H1 (cell line): ENCODE data around the gene CABP2. TPM values are rescaled to one million over a fixed set of nuclear protein-coding genes. Genes with fewer than 3 reads are reported as not detected.

Experiments
- CTCF ChIA-PET: fragments of 300-600 bp; sonication (Branson Sonifier 250); formaldehyde crosslinking; loops from one replicate; lab custom pipeline; 2021; ENCODE audit not compliant: partially characterized antibody; lab: Charles Lee
- POLR2A ChIA-PET: fragments of 300-600 bp; sonication (Branson Sonifier 250); formaldehyde crosslinking; loops from one replicate; lab custom pipeline; 2021; ENCODE audit warnings: inconsistent platforms; ENCODE audit not compliant: partially characterized antibody; lab: Charles Lee
- DNase-seq, 2 experiments: peaks; one replicate each; pipeline versions ENCODE4 v3.0.0 to v3.0.0-alpha.2; 2010 to 2022; ENCODE audit warnings: low spot score in 2 of 2, low read depth in 1 of 2, mixed read lengths in 1 of 2
- FAIRE-seq: peaks from 2 replicates; lab custom pipeline; 2011; peaks lifted over from hg19 to GRCh38; lab: Jason Lieb, UNC
- H2AFZ ChIP-seq: 2 replicates; pipeline ENCODE4 v1.8.1; 2012; ENCODE audit warnings: low read length, inconsistent platforms
- H2AK5ac ChIP-seq: 2 replicates; pipeline ENCODE4 v1.6.1; 2013; ENCODE audit warnings: low read depth, low read length
- H2BK120ac ChIP-seq: replicated peaks from 2 replicates; pipeline ENCODE3; 2013; ENCODE audit warnings: low read depth, low read length, inconsistent platforms
- H2BK12ac ChIP-seq: 2 replicates; pipeline ENCODE4 v1.6.1; 2013; ENCODE audit warnings: low read depth, low read length
- H2BK15ac ChIP-seq: 2 replicates; pipeline ENCODE4 v1.6.1; 2013; ENCODE audit warnings: low read length
- H2BK20ac ChIP-seq: 2 replicates; pipeline ENCODE4 v1.6.1; 2013; ENCODE audit warnings: low read length
- H2BK5ac ChIP-seq: 2 replicates; pipeline ENCODE4 v1.6.1; 2013; ENCODE audit warnings: low read depth, low read length
- H3K14ac ChIP-seq: 2 replicates; pipeline ENCODE4 v1.6.1; 2013; ENCODE audit warnings: inconsistent platforms; ENCODE audit not compliant: insufficient read length
- H3K18ac ChIP-seq: 2 replicates; pipeline ENCODE4 v1.6.1; 2013; ENCODE audit warnings: low read length; ENCODE audit errors: extremely low read depth
- H3K23ac ChIP-seq: 2 replicates; pipeline ENCODE4 v1.6.1; 2013; ENCODE audit warnings: inconsistent platforms; ENCODE audit not compliant: insufficient read length
- H3K23me2 ChIP-seq: 2 replicates; pipeline ENCODE4 v1.6.1; 2013; ENCODE audit warnings: low read depth, low read length
- H3K27ac ChIP-seq: 2 replicates; pipeline ENCODE4 v1.6.1; 2011; ENCODE audit warnings: low read depth, low read length, inconsistent platforms
- H3K27me3 ChIP-seq, 4 experiments: replicated peaks in 1 of 4; 1 replicate in 1 of 4; 2 replicates in 3 of 4; pipeline versions ENCODE4 v1.6.1 to v1.8.1; 2011 to 2013; ENCODE audit warnings: low read length in 3 of 4, mild to moderate bottlenecking in 3 of 4, inconsistent platforms in 2 of 4, mixed read lengths in 2 of 4, moderate library complexity in 1 of 4; ENCODE audit not compliant: control insufficient read depth in 3 of 4, insufficient read depth in 3 of 4; ENCODE audit errors: extremely low read depth in 1 of 4
- H3K36me3 ChIP-seq, 4 experiments: 2 replicates each; pipeline versions ENCODE4 v1.6.1 to v1.8.1; 2011 to 2013; ENCODE audit warnings: mild to moderate bottlenecking in 4 of 4, low read length in 3 of 4, moderate library complexity in 2 of 4, control low read depth in 1 of 4, inconsistent platforms in 1 of 4; ENCODE audit not compliant: insufficient read depth in 4 of 4, control insufficient read depth in 2 of 4
- H3K4ac ChIP-seq: replicated peaks from 2 replicates; pipeline ENCODE3; 2013; ENCODE audit warnings: low read length, low read depth, mixed read lengths, inconsistent platforms; ENCODE audit not compliant: insufficient read length
- H3K4me1 ChIP-seq, 4 experiments: replicated peaks in 1 of 4; 1 replicate in 1 of 4; 2 replicates in 3 of 4; pipeline versions ENCODE4 v1.6.1 to v1.8.1; 2011 to 2013; ENCODE audit warnings: low read length in 3 of 4, inconsistent platforms in 2 of 4, mixed read lengths in 1 of 4; ENCODE audit not compliant: insufficient read depth in 4 of 4, control insufficient read depth in 3 of 4
- H3K4me2 ChIP-seq, 2 experiments: 2 replicates each; pipeline versions ENCODE4 v1.6.1 to v1.8.1; 2011 to 2013; ENCODE audit warnings: low read depth in 2 of 2, low read length in 2 of 2, control low read depth in 1 of 2, inconsistent platforms in 1 of 2, mild to moderate bottlenecking in 1 of 2; ENCODE audit not compliant: insufficient read depth in 1 of 2
- H3K4me3 ChIP-seq, 4 experiments: fragments of 200-600, 300-600 bp in 1 of 4; sonication (generic), shearing (Covaris generic), sonication (Bioruptor Twin) in 1 of 4; 2 replicates each; pipeline versions ENCODE4 v1.5.1 to v1.8.1; 2011 to 2016; ENCODE audit warnings: low read length in 4 of 4, low read depth in 3 of 4, control low read depth in 2 of 4, inconsistent platforms in 2 of 4, mild to moderate bottlenecking in 2 of 4, mixed read lengths in 1 of 4, moderate library complexity in 1 of 4; ENCODE audit not compliant: insufficient read depth in 2 of 4; ENCODE audit errors: extremely low read depth in 1 of 4
- H3K56ac ChIP-seq: replicated peaks from 2 replicates; pipeline ENCODE3; 2013; ENCODE audit warnings: low read depth, mild to moderate bottlenecking, mixed read lengths, low read length, inconsistent platforms; ENCODE audit not compliant: insufficient read length
- H3K79me1 ChIP-seq: 2 replicates; pipeline ENCODE4 v1.6.1; 2013; ENCODE audit warnings: low read depth, low read length, control low read depth
- H3K79me2 ChIP-seq, 2 experiments: 2 replicates each; pipeline versions ENCODE4 v1.6.1 to v1.8.1; 2012 to 2013; ENCODE audit warnings: low read length in 2 of 2, mild to moderate bottlenecking in 2 of 2, inconsistent platforms in 1 of 2; ENCODE audit not compliant: insufficient read depth in 2 of 2, control insufficient read depth in 1 of 2
- H3K9ac ChIP-seq, 4 experiments: replicated peaks in 1 of 4; 1 replicate in 1 of 4; 2 replicates in 3 of 4; pipeline versions ENCODE4 v1.6.1 to v1.8.1; 2011 to 2013; ENCODE audit warnings: low read depth in 3 of 4, low read length in 3 of 4, control low read depth in 2 of 4, mild to moderate bottlenecking in 2 of 4, moderate library complexity in 2 of 4, inconsistent platforms in 1 of 4; ENCODE audit errors: extremely low read depth in 1 of 4
- H3K9me3 ChIP-seq, 2 experiments: 2 replicates each; pipeline versions ENCODE4 v1.6.1 to v1.8.1; 2012 to 2013; ENCODE audit warnings: mild to moderate bottlenecking in 2 of 2, moderate library complexity in 2 of 2, control low read depth in 1 of 2, inconsistent platforms in 1 of 2, low read depth in 1 of 2, low read length in 1 of 2, mixed read lengths in 1 of 2; ENCODE audit not compliant: insufficient read depth in 2 of 2
- H4K20me1 ChIP-seq, 2 experiments: replicated peaks in 1 of 2; 2 replicates each; pipeline versions ENCODE3 to v1.8.1; 2011 to 2013; ENCODE audit warnings: inconsistent platforms in 2 of 2, low read length in 2 of 2, mild to moderate bottlenecking in 1 of 2; ENCODE audit not compliant: insufficient read depth in 2 of 2, control insufficient read depth in 1 of 2
- H4K5ac ChIP-seq: 2 replicates; pipeline ENCODE4 v1.6.1; 2013; ENCODE audit warnings: low read length, low read depth, mixed read lengths, inconsistent platforms; ENCODE audit not compliant: insufficient read length
- H4K8ac ChIP-seq: 2 replicates; pipeline ENCODE4 v1.8.0; 2013; ENCODE audit warnings: mild to moderate bottlenecking, moderate library complexity, low read length, inconsistent platforms; ENCODE audit not compliant: insufficient read depth; ENCODE audit errors: extremely low read depth
- H4K91ac ChIP-seq: replicated peaks from 2 replicates; pipeline ENCODE3; 2013; ENCODE audit warnings: low read length, mixed read lengths, inconsistent platforms; ENCODE audit not compliant: insufficient read length
- ASH2L ChIP-seq: fragments of 200-600, 300-600 bp; sonication (generic); IDR thresholded peaks from one replicate; pipeline ENCODE4 v1.7.1; 2017; ENCODE audit warnings: low read length
- CEBPB ChIP-seq: IDR thresholded peaks from 2 replicates; pipeline ENCODE4 v1.6.1; 2012; ENCODE audit warnings: low read depth, low read length
- EGR1 ChIP-seq: IDR thresholded peaks from 2 replicates; pipeline ENCODE4 v1.6.1; 2011; ENCODE audit warnings: low read depth, low read length, borderline replicate concordance
- KDM4A ChIP-seq: IDR thresholded peaks from one replicate; pipeline ENCODE4 v1.7.1; 2012; ENCODE audit warnings: low read depth, mild to moderate bottlenecking, moderate library complexity, low read length, inconsistent platforms; ENCODE audit not compliant: severe bottlenecking
- POLR2A ChIP-seq, 2 experiments: IDR thresholded peaks; 1 replicate in 1 of 2; 2 replicates in 1 of 2; pipeline ENCODE4 v1.6.1; 2011; ENCODE audit warnings: low read depth in 2 of 2, low read length in 2 of 2, mild to moderate bottlenecking in 2 of 2; ENCODE audit errors: control extremely low read depth in 1 of 2
- SAP30 ChIP-seq: fragments of 300-600 bp; sonication (generic); IDR thresholded peaks from 2 replicates; pipeline ENCODE4 v1.7.1; 2012; ENCODE audit warnings: low read length, moderate library complexity, mild to moderate bottlenecking, inconsistent platforms; ENCODE audit not compliant: insufficient read depth, insufficient replicate concordance
- SIX5 ChIP-seq: IDR thresholded peaks from 2 replicates; pipeline ENCODE4 v1.6.1; 2011; ENCODE audit warnings: mild to moderate bottlenecking, low read depth, low read length
- whole genome bisulfite sequencing, 2 experiments: shearing (Covaris generic) in 1 of 2; methylation state at CpG; one replicate each; pipeline versions ENCODE4 v1.1.6 to v1.1.7; 2013 to 2015; ENCODE audit warnings: low lambda C conversion rate in 2 of 2, mixed read lengths in 2 of 2, inconsistent platforms in 1 of 2, low coverage in 1 of 2, missing lambda C conversion rate in 1 of 2; ENCODE audit not compliant: insufficient replicate concordance in 2 of 2, insufficient coverage in 1 of 2, insufficient read length in 1 of 2; ENCODE audit errors: extremely low coverage in 1 of 2, missing lambda C conversion rate in 1 of 2; 5-methylcytosine and 5-hydroxymethylcytosine counted together
- polyA plus RNA-seq, 7 experiments: library from polyadenylated mRNA; depleted of rRNA in 3 of 7; stranded (reverse) in 5 of 7; unstranded in 2 of 7; fragments of >200 nt in 5 of 7; fragments of 200-250 nt in 2 of 7; gene quantifications; 1 replicate in 5 of 7; 2 replicates in 1 of 7; 4 replicates in 1 of 7; pipeline versions ENCODE4 v1.2.1 to v1.2.3, GENCODE V29; 2011 to 2013; ENCODE audit warnings: missing spikeins in 2 of 7, mixed read lengths in 2 of 7
- total RNA-seq: library from RNA; stranded (reverse); fragmentation: NEBNext Ultra II Directional; extraction: Animal tissue kit (Norgen Biotek cat#: 25700); gene quantifications from 2 replicates; pipeline ENCODE4 v1.2.1, GENCODE V29; 2021

The CABP2 gene
- total and polyA plus RNA-seq, 2 of the 8 experiments (the other 6 are each of a cell fraction or from before 2014, with no cell fraction given): not detected

DNA sequence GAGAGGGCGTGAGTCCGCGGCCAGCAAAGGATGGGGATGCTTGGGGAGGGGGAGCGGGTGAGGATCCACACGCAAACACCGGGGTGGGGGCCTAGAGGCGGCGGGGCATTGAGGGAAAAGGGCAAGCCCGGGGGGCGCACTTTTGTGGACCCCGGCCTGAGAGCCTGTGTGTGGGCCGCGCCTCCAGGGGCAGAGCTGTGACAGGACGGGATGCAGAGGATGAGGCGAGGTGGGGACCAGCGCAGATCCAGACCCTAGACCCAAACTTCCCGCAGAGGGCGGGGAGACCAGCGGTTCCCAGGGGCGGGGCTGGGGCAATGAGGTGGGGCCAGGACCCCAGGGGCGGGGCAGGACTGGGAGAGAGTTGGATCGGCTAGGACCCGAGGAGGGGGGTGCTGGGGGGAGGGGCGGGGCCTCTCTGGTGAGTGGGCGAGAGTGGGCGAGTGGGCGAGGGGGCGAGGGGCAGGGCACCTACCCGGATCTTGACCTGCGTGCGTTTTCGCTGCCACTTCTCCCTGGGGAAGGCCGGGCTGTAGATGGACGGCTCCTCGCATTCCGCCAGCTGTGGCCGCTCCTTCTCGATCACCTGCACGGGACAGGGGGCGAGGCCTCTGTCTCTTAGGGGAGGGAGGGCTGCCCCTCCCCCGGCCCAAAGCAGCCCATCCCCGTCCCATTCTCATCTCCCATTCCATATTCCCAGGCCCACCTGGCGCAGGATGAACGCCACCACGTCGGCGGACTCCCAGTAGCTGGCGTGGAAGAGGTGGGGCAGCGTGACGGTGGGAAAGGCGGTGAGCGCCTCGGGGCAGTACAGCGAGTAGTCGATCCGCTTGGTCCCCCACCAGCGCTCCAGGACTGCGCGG lies 28.6 kb downstream of the CABP2 start:
- FAIRE-seq: no peak
- peaks cover 0 to 14% of the 10 kb centered on the region in 2 experiments for H4K20me1 ChIP-seq

More for the DNA sequence above, 28.6 kb downstream of the CABP2 start:
- Histone ChIP-seq H3K36me3 (peaks cover 2 to 25% (median 13%) of the 10 kb centered on the region in 4 experiments; a peak in 6 of 8 replicates), H3K9ac (no peak overlapping the region), H3K27ac (no peak overlapping the region), H3K23me2 (peaks cover 2% of the 10 kb centered on the region; the same call in 1 of the 2 replicates), H2BK20ac (no peak overlapping the region), H2AK5ac (no peak overlapping the region), H2AFZ (no peak overlapping the region), H2BK12ac (no peak overlapping the region), H2BK120ac (no peak overlapping the region), H3K14ac (no peak overlapping the region), H3K18ac (no peak overlapping the region), H2BK5ac (no peak overlapping the region), H3K4me3 (no peak overlapping the region), H4K5ac (no peak overlapping the region), H4K8ac (no peak overlapping the region), H3K79me1 (no peaks in the 10 kb centered on the region), H3K23ac (no peak overlapping the region), H3K56ac (no peak overlapping the region), H3K79me2 (no peaks in the 10 kb centered on the region), H3K4ac (no peak overlapping the region), H4K91ac (no peak overlapping the region), H3K9me3 (no peaks in the 10 kb centered on the region), H3K4me2 (no peak overlapping the region), H3K4me1 (peaks cover 0 to 10% (median 0%) of the 10 kb centered on the region in 4 experiments; a peak in 2 of 7 replicates), H3K27me3 (no peaks in the 10 kb centered on the region; a peak in 1 of 7 replicates), H2BK15ac (no peak overlapping the region)
- DNase-seq: no peak
- WGBS, 2 experiments: 96% methylated on average over 23 of the region's 59 CpGs; no CpG with 5 or more reads in 1 of the 2 experiments
- CTCF ChIA-PET: interaction anchor here (0.9 kb wide), 1 partner anchor 10 kb away, joined by 3 read pairs; no protein-coding TSS in a partner anchor
- TF ChIP-seq SIX5: no peak
- TF ChIP-seq EGR1: no peak
- no peak for TF ChIP-seq ASH2L
- no peak for TF ChIP-seq KDM4A
- no peak for TF ChIP-seq CEBPB
- no peak for TF ChIP-seq POLR2A (IDR thresholded peaks at IDR 0.05; ENCODE audit: control extremely low read depth in 1 of 2, low read depth in 2 of 2, low read length in 2 of 2)
- no peak for TF ChIP-seq SAP30
- POLR2A ChIA-PET: interaction anchor here (1.1 to 1.9 kb wide), 3 partner anchors 12 to 36 kb away, joined by 3 to 5 read pairs (median 4); partner anchors contain the start of genes AIP and TMEM134
